Ovary (tissue), 9 donors: ENCODE results near the gene HOXB1. TPM values are rescaled to one million over a fixed set of nuclear protein-coding genes. Genes with fewer than 3 reads are reported as not detected.

Experiments used
- DNase-seq, 5 donors: peaks; one replicate each; pipeline ENCODE4 v3.0.0-alpha.2; 2019 to 2020
- H3K27ac ChIP-seq, 2 donors: fragments of 200-600 bp; one replicate each; pipeline versions ENCODE4 v1.5.1 to v1.8.0; 2019 to 2022
- H3K27me3 ChIP-seq: fragments of 200-600 bp; one replicate; pipeline ENCODE4 v1.8.0; 2022
- H3K36me3 ChIP-seq: fragments of 200-600 bp; sonication (generic); one replicate; pipeline ENCODE4 v1.5.1; 2019
- H3K4me1 ChIP-seq: one replicate; pipeline ENCODE4 v1.8.1; 2013; ENCODE audit warnings: mild to moderate bottlenecking, moderate library complexity; ENCODE audit not compliant: insufficient read depth
- H3K4me3 ChIP-seq: fragments of 200-600 bp; sonication (generic); one replicate; pipeline ENCODE4 v1.5.1; 2017
- H3K9me3 ChIP-seq, 2 donors: fragments of 200-600 bp in 1 of 2; sonication (generic) in 1 of 2; one replicate each; pipeline versions ENCODE4 v1.5.1 to v1.8.1; 2013 to 2019; ENCODE audit warnings: mild to moderate bottlenecking in 1 of 2, moderate library complexity in 1 of 2
- CTCF ChIP-seq, 3 donors: fragments of 450-650 bp in 2 of 3; fragments of 200-600 bp in 1 of 3; IDR thresholded peaks; one replicate each; pipeline versions ENCODE4 v1.5.1 to v1.8.0; 2016 to 2022; ENCODE audit warnings: antibody characterized with exemption in 3 of 3, mild to moderate bottlenecking in 1 of 3
- EP300 ChIP-seq: sonication (generic); formaldehyde crosslinking; IDR thresholded peaks from one replicate; pipeline ENCODE4 v1.6.1; 2017; ENCODE audit warnings: antibody characterized with exemption
- POLR2A ChIP-seq: fragments of 450-650 bp; IDR thresholded peaks from one replicate; pipeline ENCODE4 v1.6.1; 2017; ENCODE audit warnings: antibody characterized with exemption, mild to moderate bottlenecking, moderate library complexity
- WGBS, 3 donors: extraction: QIAGEN DNeasy Blood & Tissue Kit in 1 of 3; methylation state at CpG; one replicate each; pipeline versions ENCODE4 v1.1.5 to v1.1.7; 2013 to 2017; 5-methylcytosine and 5-hydroxymethylcytosine counted together
- intact Hi-C, 4 donors: fragments of 100-400 bp; cut with DNase I; formaldehyde crosslinking; loops; one replicate each; pipeline versions ENCODE4 v1.11.0 to v1.15.1; 2022 to 2023
- polyA plus RNA-seq, 2 donors: library from polyadenylated mRNA; stranded (reverse); fragments of 200-250 nt in 1 of 2; fragments of 350-450 nt in 1 of 2; fragmentation: Illumina TruSeq in 1 of 2; extraction: RNeasy Lipid Tissue Mini Kit (QIAGEN cat#74804) in 1 of 2; gene quantifications; one replicate each; pipeline ENCODE4 v1.2.3, GENCODE V29; 2013 to 2014
- total RNA-seq, 7 donors: library from RNA; depleted of rRNA in 2 of 7; stranded (reverse); fragments of >200 nt in 2 of 7; fragmentation: NEBNext Ultra II Directional in 3 of 7; extraction: Animal tissue kit (Norgen Biotek cat#: 25700) in 3 of 7; gene quantifications; one replicate each; pipeline versions ENCODE4 v1.1.0 to v1.2.4, GENCODE V29; 2016 to 2023
- donor health status: DM: no; HTN: no; CAD: no; lungs with moderate emphysema.
- donor health status: DM: no; HTN: no; CAD: no.
- donor health status: Bipolar disorder and iron deficiency.
- donor health status: DM: yes; HTN: yes; CAD: no.
- donor health status: DM: no; HTN: no; CAD: no.
- donor health status: DM: yes; HTN: yes; CAD: no.

HOXB1 gene
- total and polyA plus RNA-seq, 9 donors: not detected

- 43 to 75% (median 48%) methylated on average over 15 of the region's 15 CpGs for WGBS, 3 donors
- Histone ChIP-seq H3K4me1 (no peaks in the 10 kb centered on the region), H3K27ac (no peak overlapping the region), H3K9me3 (no peaks in the 10 kb centered on the region), H3K4me3 (no peak overlapping the region), H3K27me3 (no peaks in the 10 kb centered on the region), H3K36me3 (no peaks in the 10 kb centered on the region)
- no peak for TF ChIP-seq EP300
- intact Hi-C loops: no loop called here
- no peak for DNase-seq
These were observed 31.3 kb upstream of the HOXB1 start for GRCh38 chr17:48561884-48562810.

GRCh38 chr17:48559840-48560817 is 29.3 kb upstream of the HOXB1 start:
- no peak overlapping the region for H3K27ac ChIP-seq

GRCh38 chr17:48559122-48559839 is 28.5 kb upstream of the HOXB1 start:
- intact Hi-C loops: no loop called here
- TF ChIP-seq POLR2A (no peak), EP300 (no peak), CTCF (IDR thresholded peaks at IDR 0.05) (no peak)
- Histone ChIP-seq H3K9me3 (no peaks in the 10 kb centered on the region), H3K4me1 (no peaks in the 10 kb centered on the region), H3K27ac (no peak overlapping the region), H3K27me3 (peaks cover 3% of the 10 kb centered on the region), H3K4me3 (no peak overlapping the region), H3K36me3 (no peaks in the 10 kb centered on the region)
- no peak for DNase-seq
- 55 to 79% (median 63%) methylated on average over 16 of the region's 16 CpGs for WGBS, 3 donors

More at GRCh38 chr17:48559840-48560817, 29.3 kb upstream of the HOXB1 start:
- TF ChIP-seq POLR2A (no peak), CTCF (IDR thresholded peaks at IDR 0.05) (no peak), EP300 (no peak)
- no peaks in the 10 kb centered on the region for H3K36me3 ChIP-seq
- 41 to 62% (median 46%) methylated on average over 14 of the region's 14 CpGs for WGBS, 3 donors
- no peaks in the 10 kb centered on the region for H3K4me1 ChIP-seq
- DNase-seq: no peak
- H3K9me3 ChIP-seq: no peaks in the 10 kb centered on the region
- intact Hi-C loops: no loop called here
- no peak overlapping the region for H3K4me3 ChIP-seq
- H3K27me3 ChIP-seq: no peaks in the 10 kb centered on the region

GRCh38 chr17:48558831-48559121 is 28.0 kb upstream of the HOXB1 start:
- peaks cover 3% of the 10 kb centered on the region for H3K27me3 ChIP-seq
- no peaks in the 10 kb centered on the region for H3K36me3 ChIP-seq
- intact Hi-C loops: no loop called here
- no peaks in the 10 kb centered on the region for H3K4me1 ChIP-seq
- WGBS, 3 donors: 63 to 83% (median 68%) methylated on average over 2 of the region's 2 CpGs
- TF ChIP-seq EP300 (no peak), CTCF (IDR thresholded peaks at IDR 0.05) (no peak), POLR2A (no peak)
- no peak overlapping the region for H3K27ac ChIP-seq
- DNase-seq: no peak
- H3K4me3 ChIP-seq: no peak overlapping the region
- H3K9me3 ChIP-seq: no peaks in the 10 kb centered on the region
